CD4-positive, alpha-beta memory T cell (primary cell): ENCODE measurements around the gene CD300C. TPM values are rescaled to one million over a fixed set of nuclear protein-coding genes. Genes with fewer than 3 reads are reported as not detected.

Source experiments
- CTCF ChIA-PET: fragments of 350-600 bp; sonication (Branson Sonifier 250); formaldehyde crosslinking; loops from one replicate; lab custom pipeline; 2021; ENCODE audit warnings: inconsistent platforms; ENCODE audit not compliant: partially characterized antibody; lab: Charles Lee
- POLR2A ChIA-PET: fragments of 350-600 bp; sonication (Branson Sonifier 250); formaldehyde crosslinking; loops from one replicate; lab custom pipeline; 2021; ENCODE audit not compliant: partially characterized antibody; lab: Charles Lee
- DNase-seq, 5 donors: peaks; one replicate each; pipeline versions ENCODE4 v3.0.0 to v3.0.0-alpha.2; 2020 to 2022; ENCODE audit warnings: mixed read lengths in 1 of 5
- H3K27ac ChIP-seq: one replicate; pipeline ENCODE4 v1.7.0; 2013; ENCODE audit warnings: low read depth, low read length
- H3K27me3 ChIP-seq: 2 replicates; pipeline ENCODE4 v1.7.0; 2013; ENCODE audit warnings: mild to moderate bottlenecking, low read length, moderate library complexity; ENCODE audit not compliant: insufficient read depth
- H3K36me3 ChIP-seq: 2 replicates; pipeline ENCODE4 v1.7.0; 2013; ENCODE audit warnings: mild to moderate bottlenecking, low read length, moderate library complexity; ENCODE audit not compliant: insufficient read depth
- H3K4me1 ChIP-seq: 2 replicates; pipeline ENCODE4 v1.7.0; 2013; ENCODE audit warnings: mild to moderate bottlenecking, low read length, moderate library complexity; ENCODE audit not compliant: insufficient read depth
- H3K4me3 ChIP-seq, 2 donors: one replicate each; pipeline ENCODE4 v1.7.0; 2013; ENCODE audit warnings: low read length in 2 of 2, mild to moderate bottlenecking in 1 of 2
- H3K9me3 ChIP-seq, 2 donors: one replicate each; pipeline ENCODE4 v1.7.0; 2013; ENCODE audit warnings: low read length in 2 of 2, control low read depth in 1 of 2; ENCODE audit not compliant: control insufficient read depth in 1 of 2
- H3K27ac Mint-ChIP-seq, 7 donors: one replicate each; pipeline ENCODE4 v1.8.0; 2020 to 2021; ENCODE audit warnings: mixed read lengths in 7 of 7, mild to moderate bottlenecking in 6 of 7, inconsistent platforms in 3 of 7, moderate library complexity in 3 of 7
- H3K27me3 Mint-ChIP-seq, 2 donors: one replicate each; pipeline ENCODE4 v1.8.0; 2020 to 2021; ENCODE audit warnings: mixed read lengths in 2 of 2
- H3K36me3 Mint-ChIP-seq, 2 donors: one replicate each; pipeline ENCODE4 v1.8.0; 2020 to 2021; ENCODE audit warnings: mixed read lengths in 2 of 2, inconsistent platforms in 1 of 2, mild to moderate bottlenecking in 1 of 2
- H3K4me1 Mint-ChIP-seq, 4 donors: one replicate each; pipeline ENCODE4 v1.8.0; 2020 to 2021; ENCODE audit warnings: mixed read lengths in 4 of 4, mild to moderate bottlenecking in 1 of 4
- H3K4me3 Mint-ChIP-seq, 8 donors: one replicate each; pipeline ENCODE4 v1.8.0; 2020 to 2021; ENCODE audit warnings: mixed read lengths in 8 of 8, mild to moderate bottlenecking in 7 of 8, moderate library complexity in 6 of 8, inconsistent platforms in 3 of 8
- H3K9me3 Mint-ChIP-seq, 8 donors: one replicate each; pipeline ENCODE4 v1.8.0; 2020 to 2021; ENCODE audit warnings: mixed read lengths in 8 of 8, mild to moderate bottlenecking in 5 of 8, inconsistent platforms in 3 of 8, moderate library complexity in 1 of 8
- intact Hi-C: fragments of 100-400 bp; cut with micrococcal nuclease; formaldehyde crosslinking; loops from one replicate; pipeline ENCODE4 v1.15.1; 2023
- polyA plus RNA-seq, 2 donors: library from polyadenylated mRNA; unstranded; fragments of 300-500 nt; fragmentation: Illumina TruSeq; gene quantifications; one replicate each; pipeline ENCODE4 v1.2.3, GENCODE V29; 2021
- total RNA-seq, 2 experiments: library from RNA; stranded (reverse); gene quantifications; one replicate each; pipeline ENCODE4 v1.2.3, GENCODE V29; 2021

The CD300C gene
- total and polyA plus RNA-seq, 4 experiments from 2014 or later: not detected

DNA sequence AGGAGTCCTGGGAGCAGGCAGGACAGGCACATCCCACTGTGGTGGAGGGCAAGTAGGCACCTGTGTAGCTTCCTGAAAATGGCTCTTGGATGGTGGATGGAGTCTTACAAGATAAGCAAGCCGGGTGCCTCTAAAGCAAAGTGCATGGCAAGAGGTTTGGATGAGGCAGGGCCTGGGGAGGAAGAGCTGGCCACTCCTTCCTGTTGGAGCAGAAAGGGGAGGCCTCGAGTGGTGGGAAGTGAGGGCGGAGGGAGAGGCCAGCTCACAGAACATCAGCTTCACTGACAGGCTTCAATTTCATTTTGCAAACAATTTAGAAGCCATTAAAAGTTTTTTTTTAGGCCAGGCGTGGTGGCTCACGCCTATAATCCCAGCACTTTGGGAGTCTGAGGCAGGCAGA, 48.4 kb downstream of the CD300C start:
- Mint-ChIP-seq H3K27me3 (peaks cover 0 to 2% of the 10 kb centered on the region in 2 donors), H3K4me1 (peaks cover 4 to 8% (median 6%) of the 10 kb centered on the region in 4 donors), H3K36me3 (no peaks in the 10 kb centered on the region), H3K4me3 (no peak overlapping the region), H3K9me3 (no peaks in the 10 kb centered on the region), H3K27ac (peak overlapping the region in 1 of 7 donors; percentile 70)
- Histone ChIP-seq H3K36me3 (no peaks in the 10 kb centered on the region), H3K27me3 (no peaks in the 10 kb centered on the region), H3K4me3 (no peak overlapping the region), H3K27ac (no peak overlapping the region), H3K9me3 (no peaks in the 10 kb centered on the region), H3K4me1 (peaks cover 5% of the 10 kb centered on the region)
- CTCF ChIA-PET: interaction anchor here (1.2 to 2.5 kb wide), 5 partner anchors 40 to 129 kb away, joined by 4 to 21 read pairs (median 10); no protein-coding TSS in a partner anchor
- no peak for DNase-seq
- intact Hi-C loops: no loop called here
- POLR2A ChIA-PET: no interaction called here

GRCh38 chr17:74493331-74493833, 52.5 kb downstream of the CD300C start:
- DNase-seq: peak; percentile 58 to 71 (median 65)
- Mint-ChIP-seq H3K4me1 (peaks cover 9 to 18% (median 12%) of the 10 kb centered on the region in 4 donors), H3K27ac (peak overlapping the region in 3 of 7 donors; percentile 12 to 70 (median 43)), H3K36me3 (peaks cover 6 to 10% of the 10 kb centered on the region in 2 donors), H3K4me3 (no peak overlapping the region), H3K27me3 (peaks cover 0 to 2% of the 10 kb centered on the region in 2 donors), H3K9me3 (peaks cover 0 to 6% (median 0%) of the 10 kb centered on the region in 8 donors)
- H3K27ac ChIP-seq: no peak overlapping the region
- ChIA-PET POLR2A (interaction anchor here (1.0 to 1.3 kb wide), 2 partner anchors 37 to 39 kb away, joined by 3 read pairs; no protein-coding TSS in a partner anchor), CTCF (interaction anchor here (1.0 to 6.3 kb wide), 6 partner anchors 14 to 125 kb away, joined by 3 to 105 read pairs (median 16); partner anchors contain the start of gene GPR142)
- intact Hi-C loops: loop anchor here (1.0 kb wide), 4 partner anchors 39 to 192 kb away; no protein-coding TSS in a partner anchor
- peaks cover 5% of the 10 kb centered on the region for H3K4me1 ChIP-seq
- no peaks in the 10 kb centered on the region for H3K9me3 ChIP-seq
- no peaks in the 10 kb centered on the region for H3K27me3 ChIP-seq
- no peak overlapping the region for H3K4me3 ChIP-seq
- H3K36me3 ChIP-seq: no peaks in the 10 kb centered on the region

DNA sequence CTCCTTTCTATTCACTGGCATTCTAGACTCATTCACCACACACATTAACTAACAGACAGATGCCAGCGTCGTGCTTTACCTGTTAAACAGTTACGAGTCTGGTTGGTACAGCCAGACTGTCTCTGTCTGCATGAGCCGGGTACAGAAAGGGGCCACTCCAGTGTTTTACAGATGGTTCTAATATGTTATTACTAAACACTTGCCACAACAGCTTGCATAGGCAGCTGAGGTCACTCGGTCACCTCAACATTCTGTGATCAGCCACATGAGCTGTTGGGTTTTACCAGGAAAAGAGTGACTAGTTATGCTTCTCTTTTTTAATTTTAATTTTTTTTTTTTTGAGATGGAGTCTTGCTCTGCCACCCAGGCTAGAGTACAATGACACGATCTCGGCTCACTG, 54.3 kb downstream of the CD300C start:
- Histone ChIP-seq H3K36me3 (no peaks in the 10 kb centered on the region), H3K4me3 (no peak overlapping the region), H3K27me3 (no peaks in the 10 kb centered on the region), H3K9me3 (no peaks in the 10 kb centered on the region), H3K4me1 (peaks cover 5% of the 10 kb centered on the region), H3K27ac (no peak overlapping the region)
- DNase-seq: no peak
- peaks cover 0 to 6% (median 0%) of the 10 kb centered on the region in 8 donors for H3K9me3 Mint-ChIP-seq
- ChIA-PET POLR2A (no interaction called here), CTCF (interaction anchor here (0.6 to 6.3 kb wide), 11 partner anchors 16 to 123 kb away, joined by 3 to 105 read pairs (median 4); partner anchors contain the start of gene GPR142)
- peaks cover 0 to 2% of the 10 kb centered on the region in 2 donors for H3K27me3 Mint-ChIP-seq
- H3K27ac Mint-ChIP-seq: no peak overlapping the region
- intact Hi-C loops: no loop called here
- H3K4me1 Mint-ChIP-seq: peaks cover 11 to 23% (median 15%) of the 10 kb centered on the region in 4 donors
- peaks cover 13 to 19% of the 10 kb centered on the region in 2 donors for H3K36me3 Mint-ChIP-seq
- no peak overlapping the region for H3K4me3 Mint-ChIP-seq

Other genes with a start within 250 kb of the CD300C start
- gene KIF19, start 219.9 kb downstream of the CD300C start, total RNA-seq: 1 to 10 TPM; 1.5 to 1.7 TPM
- 1 to 10 TPM; 1.5 to 2.3 TPM for gene KIF19, start 219.9 kb downstream of the CD300C start, polyA plus RNA-seq
- not detected for gene BTBD17, start 184.2 kb downstream of the CD300C start, total RNA-seq
- not detected for gene BTBD17, start 184.2 kb downstream of the CD300C start, polyA plus RNA-seq
- gene GPR142, start 178.6 kb downstream of the CD300C start, total RNA-seq: not detected
- not detected for gene GPR142, start 178.6 kb downstream of the CD300C start, polyA plus RNA-seq
- gene GPRC5C, start 114.0 kb downstream of the CD300C start, total RNA-seq: not detected
- not detected for gene GPRC5C, start 114.0 kb downstream of the CD300C start, polyA plus RNA-seq
- gene CD300A, start 79.5 kb downstream of the CD300C start, total RNA-seq: 10 to 100 TPM; 27.6 to 28.8 TPM
- gene CD300A, start 79.5 kb downstream of the CD300C start, polyA plus RNA-seq: 10 to 100 TPM; 38.7 to 51.4 TPM
- under 1 TPM; 0.17 to 0.19 TPM for gene CD300LB, start 14.6 kb downstream of the CD300C start, total RNA-seq
- not detected for gene CD300LB, start 14.6 kb downstream of the CD300C start, polyA plus RNA-seq
- not detected for gene CD300H, start 21.4 kb upstream of the CD300C start, total RNA-seq
- gene CD300H, start 21.4 kb upstream of the CD300C start, polyA plus RNA-seq: not detected
- gene CD300LD, start 46.2 kb upstream of the CD300C start, total RNA-seq: not detected
- not detected for gene CD300LD, start 46.2 kb upstream of the CD300C start, polyA plus RNA-seq
- not detected for gene CD300E, start 77.6 kb upstream of the CD300C start, total RNA-seq
- not detected for gene CD300E, start 77.6 kb upstream of the CD300C start, polyA plus RNA-seq
- under 1 TPM in 1 of 2 experiments, not detected in 1; 0.23 TPM for gene CD300LF, start 166.8 kb upstream of the CD300C start, total RNA-seq
- not detected for gene CD300LF, start 166.8 kb upstream of the CD300C start, polyA plus RNA-seq
- gene RAB37, start 191.1 kb upstream of the CD300C start, total RNA-seq: 10 to 100 TPM; 23.2 to 25.9 TPM
- gene RAB37, start 191.1 kb upstream of the CD300C start, polyA plus RNA-seq: 10 to 100 TPM; 47.8 to 52.3 TPM
- 100 to 1,000 TPM; 202 to 209 TPM for gene NHERF1, start 202.5 kb upstream of the CD300C start, total RNA-seq
- 100 to 1,000 TPM; 324 to 448 TPM for gene NHERF1, start 202.5 kb upstream of the CD300C start, polyA plus RNA-seq
- 10 to 100 TPM; 60.0 to 70.3 TPM for gene NAT9, start 230.2 kb upstream of the CD300C start, total RNA-seq
- gene NAT9, start 230.2 kb upstream of the CD300C start, polyA plus RNA-seq: 10 to 100 TPM; 11.9 to 19.1 TPM